ENCODE results near the gene STUM.
"Not testable (repeated sequence)": the region's sequence is repeated elsewhere in the genome, so short reads cannot be mapped to it uniquely, and the experiment has no call there.

STUM gene

GRCh38 chr1:226617719-226618118 lies 69.2 kb downstream of the STUM start:
- no CpG with 5 or more reads among the region's 1 CpG for WGBS, 2 donors (ENCODE audit: extremely low coverage in 2 of 2, insufficient read length in 2 of 2, insufficient replicate concordance in 1 of 2)

DNA sequence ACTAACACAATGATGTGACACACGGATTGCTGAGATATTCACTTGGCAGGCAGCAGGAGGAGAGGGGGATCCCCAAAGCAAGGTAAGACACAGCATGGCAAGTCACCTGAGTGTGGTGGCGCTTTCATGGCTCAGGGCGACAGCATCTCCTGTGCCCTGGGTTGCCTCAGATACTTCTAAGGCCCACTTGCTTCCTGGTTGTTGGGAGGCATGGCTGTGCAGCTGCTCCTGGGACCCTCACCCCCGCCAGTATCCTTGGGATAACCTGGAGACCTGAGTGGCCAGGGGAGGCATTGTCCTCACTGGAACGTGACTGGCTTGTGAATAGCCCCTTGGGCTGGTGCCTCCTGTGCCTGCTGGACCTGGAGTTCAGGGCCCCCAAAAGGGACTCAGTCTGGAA lies 69.8 kb downstream of the STUM start:
- H2AFZ ChIP-seq (ENCODE audit: low read length): no peak overlapping the region
- peaks cover 4% of the 10 kb centered on the region in 2 donors for H3K9me3 ChIP-seq (replicated peaks in 1 of 2; ENCODE audit: control insufficient read depth in 2 of 2, insufficient read depth in 1 of 2, low read depth in 1 of 2, low read length in 2 of 2)
- no peaks in the 10 kb centered on the region for H3K36me3 ChIP-seq (replicated peaks in 1 of 2; ENCODE audit: control insufficient read depth in 2 of 2, insufficient read depth in 2 of 2, low read length in 2 of 2)
- no peak overlapping the region for H2BK120ac ChIP-seq (ENCODE audit: low read depth, low read length)
- H3K27me3 ChIP-seq (ENCODE audit: control insufficient read depth in 3 of 3, insufficient read depth in 3 of 3, low read depth in 1 of 3, low read length in 3 of 3): no peaks in the 10 kb centered on the region
- H4K8ac ChIP-seq (ENCODE audit: low read depth, low read length): no peak overlapping the region
- H3K79me1 ChIP-seq (ENCODE audit: low read depth, low read length): no peaks in the 10 kb centered on the region
- H2BK12ac ChIP-seq (ENCODE audit: low read length): no peak overlapping the region
- no peak overlapping the region for H3K4me3 ChIP-seq (ENCODE audit: low read length in 2 of 2)
- H4K91ac ChIP-seq (ENCODE audit: low read depth, low read length, poor library complexity): no peak overlapping the region
- H2BK15ac ChIP-seq (ENCODE audit: low read length): no peak overlapping the region
- H3K4me2 ChIP-seq (ENCODE audit: insufficient read depth, low read length, poor library complexity, severe bottlenecking): no peak overlapping the region
- H3K27ac ChIP-seq (replicated peaks; ENCODE audit: low read length): no peak overlapping the region
- no peak overlapping the region for H3K9ac ChIP-seq (ENCODE audit: low read depth, low read length, poor library complexity)
- no peaks in the 10 kb centered on the region for H3K4me1 ChIP-seq (ENCODE audit: control insufficient read depth in 2 of 2, insufficient read depth in 1 of 2, low read depth in 1 of 2, low read length in 2 of 2)
- no peak overlapping the region for H2AK5ac ChIP-seq (ENCODE audit: low read depth, low read length)
- no peak overlapping the region for H3K23ac ChIP-seq (ENCODE audit: low read depth, low read length, poor library complexity)
- no peak overlapping the region for H2BK5ac ChIP-seq (ENCODE audit: low read length)
- H3K14ac ChIP-seq (ENCODE audit: low read length): no peak overlapping the region
- no peak overlapping the region for H3K4ac ChIP-seq (ENCODE audit: low read length)
- no CpG with 5 or more reads among the region's 5 CpGs for WGBS, 2 donors (ENCODE audit: extremely low coverage in 2 of 2, insufficient read length in 2 of 2, insufficient replicate concordance in 1 of 2)
- DNase-seq (ENCODE audit: low spot score): no peak
- peak overlapping the region; percentile 54 for H3K18ac ChIP-seq (ENCODE audit: low read length)

More at GRCh38 chr1:226617719-226618118, 69.2 kb downstream of the STUM start:
- H2BK5ac ChIP-seq (ENCODE audit: low read length); H2BK15ac ChIP-seq (ENCODE audit: low read length); H2AK5ac ChIP-seq (ENCODE audit: low read depth, low read length); H2BK12ac ChIP-seq (ENCODE audit: low read length); H3K23ac ChIP-seq (ENCODE audit: low read depth, low read length, poor library complexity); DNase-seq (ENCODE audit: low spot score); H3K36me3 ChIP-seq (replicated peaks in 1 of 2; ENCODE audit: control insufficient read depth in 2 of 2, insufficient read depth in 2 of 2, low read length in 2 of 2); H3K79me1 ChIP-seq (ENCODE audit: low read depth, low read length); H2AFZ ChIP-seq (ENCODE audit: low read length); H3K14ac ChIP-seq (ENCODE audit: low read length); H3K4ac ChIP-seq (ENCODE audit: low read length); H4K91ac ChIP-seq (ENCODE audit: low read depth, low read length, poor library complexity); H3K18ac ChIP-seq (ENCODE audit: low read length); H3K27ac ChIP-seq (replicated peaks; ENCODE audit: low read length); H4K8ac ChIP-seq (ENCODE audit: low read depth, low read length); H3K4me1 ChIP-seq (ENCODE audit: control insufficient read depth in 2 of 2, insufficient read depth in 1 of 2, low read depth in 1 of 2, low read length in 2 of 2); H3K9ac ChIP-seq (ENCODE audit: low read depth, low read length, poor library complexity); H3K4me2 ChIP-seq (ENCODE audit: insufficient read depth, low read length, poor library complexity, severe bottlenecking); H3K27me3 ChIP-seq (ENCODE audit: control insufficient read depth in 3 of 3, insufficient read depth in 3 of 3, low read depth in 1 of 3, low read length in 3 of 3); H3K9me3 ChIP-seq (replicated peaks in 1 of 2; ENCODE audit: control insufficient read depth in 2 of 2, insufficient read depth in 1 of 2, low read depth in 1 of 2, low read length in 2 of 2); H2BK120ac ChIP-seq (ENCODE audit: low read depth, low read length); H3K4me3 ChIP-seq (ENCODE audit: low read length in 2 of 2): not testable (repeated sequence)

GRCh38 chr1:226619031-226619430 lies 70.5 kb downstream of the STUM start:
- Histone ChIP-seq H2AFZ (ENCODE audit: low read length) (no peak overlapping the region), H3K27ac (replicated peaks; ENCODE audit: low read length) (no peak overlapping the region)
- WGBS, 2 donors (ENCODE audit: extremely low coverage in 2 of 2, insufficient read length in 2 of 2, insufficient replicate concordance in 1 of 2): no CpG with 5 or more reads among the region's 7 CpGs

DNA sequence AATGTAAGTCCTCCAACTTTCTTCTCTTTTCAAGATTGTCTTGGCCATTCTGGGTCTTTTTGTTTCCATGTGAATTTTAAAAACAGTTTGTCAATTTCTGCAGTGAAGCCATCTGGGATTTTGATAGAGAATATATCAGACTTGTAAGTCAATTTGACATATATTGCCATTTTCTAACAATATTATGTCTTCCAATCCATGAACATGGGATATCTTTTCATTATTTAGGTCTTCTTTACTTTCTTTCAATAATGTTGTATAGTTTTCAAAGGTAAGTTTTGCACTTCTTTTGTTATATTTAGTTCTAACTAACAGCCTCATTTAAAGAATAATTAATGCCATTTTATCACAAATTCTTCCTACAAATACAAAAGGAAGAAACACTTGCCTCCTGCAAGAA lies 73.4 kb downstream of the STUM start:
- H3K9me3 ChIP-seq (replicated peaks in 1 of 2; ENCODE audit: control insufficient read depth in 2 of 2, insufficient read depth in 1 of 2, low read depth in 1 of 2, low read length in 2 of 2): peaks cover under 1 to 3% of the 10 kb centered on the region in 2 donors
- no peak overlapping the region for H2BK120ac ChIP-seq (ENCODE audit: low read depth, low read length)
- no peaks in the 10 kb centered on the region for H3K36me3 ChIP-seq (replicated peaks in 1 of 2; ENCODE audit: control insufficient read depth in 2 of 2, insufficient read depth in 2 of 2, low read length in 2 of 2)
- H3K18ac ChIP-seq (ENCODE audit: low read length): no peak overlapping the region
- no peak overlapping the region for H2BK5ac ChIP-seq (ENCODE audit: low read length)
- H4K91ac ChIP-seq (ENCODE audit: low read depth, low read length, poor library complexity): no peak overlapping the region
- no peak overlapping the region for H3K4ac ChIP-seq (ENCODE audit: low read length)
- H3K4me2 ChIP-seq (ENCODE audit: insufficient read depth, low read length, poor library complexity, severe bottlenecking): no peak overlapping the region
- H4K8ac ChIP-seq (ENCODE audit: low read depth, low read length): no peak overlapping the region
- no peaks in the 10 kb centered on the region for H3K79me1 ChIP-seq (ENCODE audit: low read depth, low read length)
- H2AFZ ChIP-seq (ENCODE audit: low read length): no peak overlapping the region
- H2BK15ac ChIP-seq (ENCODE audit: low read length): no peak overlapping the region
- H3K9ac ChIP-seq (ENCODE audit: low read depth, low read length, poor library complexity): no peak overlapping the region
- no peaks in the 10 kb centered on the region for H3K4me1 ChIP-seq (ENCODE audit: control insufficient read depth in 2 of 2, insufficient read depth in 1 of 2, low read depth in 1 of 2, low read length in 2 of 2)
- no peak overlapping the region for H3K23ac ChIP-seq (ENCODE audit: low read depth, low read length, poor library complexity)
- no peak overlapping the region for H2AK5ac ChIP-seq (ENCODE audit: low read depth, low read length)
- DNase-seq (ENCODE audit: low spot score): no peak
- H3K27ac ChIP-seq (replicated peaks; ENCODE audit: low read length): no peak overlapping the region
- H3K14ac ChIP-seq (ENCODE audit: low read length): no peak overlapping the region
- peaks cover 0 to 3% (median 0%) of the 10 kb centered on the region in 3 experiments for H3K27me3 ChIP-seq (ENCODE audit: control insufficient read depth in 3 of 3, insufficient read depth in 3 of 3, low read depth in 1 of 3, low read length in 3 of 3)
- no peak overlapping the region for H2BK12ac ChIP-seq (ENCODE audit: low read length)
- H3K4me3 ChIP-seq (ENCODE audit: low read length in 2 of 2): no peak overlapping the region

More at GRCh38 chr1:226619031-226619430, 70.5 kb downstream of the STUM start:
- H3K36me3 ChIP-seq (replicated peaks in 1 of 2; ENCODE audit: control insufficient read depth in 2 of 2, insufficient read depth in 2 of 2, low read length in 2 of 2): no peaks in the 10 kb centered on the region
- H2AK5ac ChIP-seq (ENCODE audit: low read depth, low read length): no peak overlapping the region
- no peak overlapping the region for H4K91ac ChIP-seq (ENCODE audit: low read depth, low read length, poor library complexity)
- no peak overlapping the region for H3K9ac ChIP-seq (ENCODE audit: low read depth, low read length, poor library complexity)
- no peaks in the 10 kb centered on the region for H3K79me1 ChIP-seq (ENCODE audit: low read depth, low read length)
- H4K8ac ChIP-seq (ENCODE audit: low read depth, low read length): no peak overlapping the region
- no peak overlapping the region for H2BK15ac ChIP-seq (ENCODE audit: low read length)
- peaks cover 4% of the 10 kb centered on the region in 2 donors for H3K9me3 ChIP-seq (replicated peaks in 1 of 2; ENCODE audit: control insufficient read depth in 2 of 2, insufficient read depth in 1 of 2, low read depth in 1 of 2, low read length in 2 of 2)
- no peak overlapping the region for H3K23ac ChIP-seq (ENCODE audit: low read depth, low read length, poor library complexity)
- no peaks in the 10 kb centered on the region for H3K27me3 ChIP-seq (ENCODE audit: control insufficient read depth in 3 of 3, insufficient read depth in 3 of 3, low read depth in 1 of 3, low read length in 3 of 3)
- H3K14ac ChIP-seq (ENCODE audit: low read length): peak overlapping the region; percentile 12
- no peaks in the 10 kb centered on the region for H3K4me1 ChIP-seq (ENCODE audit: control insufficient read depth in 2 of 2, insufficient read depth in 1 of 2, low read depth in 1 of 2, low read length in 2 of 2)
- H3K18ac ChIP-seq (ENCODE audit: low read length): no peak overlapping the region
- H2BK120ac ChIP-seq (ENCODE audit: low read depth, low read length): no peak overlapping the region
- H2BK5ac ChIP-seq (ENCODE audit: low read length): no peak overlapping the region
- DNase-seq (ENCODE audit: low spot score): no peak
- no peak overlapping the region for H3K4ac ChIP-seq (ENCODE audit: low read length)
- H3K4me3 ChIP-seq (ENCODE audit: low read length in 2 of 2): no peak overlapping the region
- H3K4me2 ChIP-seq (ENCODE audit: insufficient read depth, low read length, poor library complexity, severe bottlenecking): no peak overlapping the region
- H2BK12ac ChIP-seq (ENCODE audit: low read length): no peak overlapping the region

All from neuronal stem cell (in vitro differentiated cells).